HG03095 (cell line): ENCODE measurements around the gene IQCE.
A peak's percentile ranks its signal among the peaks of the same experiment; 100 is the strongest.

ENCODE experiments used
- ATAC-seq: cut with Tn5 transposase; IDR thresholded peaks from one replicate; pipeline ENCODE4 v1.9.1; 2021; ENCODE audit warnings: moderate library complexity; ENCODE audit not compliant: unreplicated experiment

The IQCE gene

DNA sequence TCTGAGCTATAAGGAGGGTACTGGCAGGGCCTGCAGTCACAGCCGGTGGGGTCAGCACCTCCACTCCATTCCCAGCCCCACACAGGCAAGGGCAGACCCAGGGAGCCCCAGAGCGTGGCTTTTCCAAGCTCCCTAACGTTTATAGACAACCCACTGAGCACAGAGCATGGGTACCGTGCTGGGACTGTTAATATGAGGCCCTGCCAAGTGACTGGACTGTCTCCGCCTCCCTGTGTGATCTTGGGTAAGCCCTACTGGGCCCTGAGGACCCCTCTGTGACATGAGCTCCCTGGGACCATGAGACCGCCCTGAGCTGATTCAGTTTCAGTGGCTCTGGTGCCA is 85.4 kb downstream of the IQCE start:
- ATAC-seq = no peak

DNA sequence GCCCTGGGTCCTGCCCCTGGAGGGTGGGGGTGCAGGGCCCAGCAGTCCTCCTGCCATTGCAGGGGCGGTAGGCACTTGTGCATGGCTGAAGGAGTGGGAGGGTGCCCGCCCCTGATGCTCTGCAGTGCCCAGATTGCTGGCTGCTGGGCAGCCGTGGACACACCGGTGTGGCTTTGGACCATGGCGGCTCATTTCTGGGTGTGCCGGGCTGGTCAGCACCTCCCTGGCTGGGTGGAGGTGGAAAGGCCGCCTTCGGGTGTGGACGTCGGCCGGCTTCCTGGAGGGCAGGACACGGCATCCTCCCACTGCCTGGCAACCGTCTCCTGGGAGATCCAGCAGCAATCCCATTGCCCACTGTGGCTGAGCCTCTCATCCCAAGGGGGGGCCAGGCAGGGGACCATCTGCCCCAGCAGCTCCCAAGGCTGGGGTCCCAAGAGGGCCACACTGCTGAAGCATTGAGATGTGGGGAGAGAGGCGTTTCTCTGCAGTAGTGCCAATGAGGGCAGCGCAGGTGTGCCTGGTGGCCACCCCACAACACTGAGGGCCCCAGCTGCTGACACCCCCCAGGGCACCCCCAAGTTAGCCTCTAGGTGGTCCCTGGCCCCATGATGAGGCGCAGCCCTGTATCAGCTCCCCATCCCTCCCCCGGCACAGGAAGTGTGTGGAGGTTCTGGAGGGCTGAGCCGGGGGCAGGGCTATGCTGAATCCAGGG is 85.9 kb downstream of the IQCE start:
- ATAC-seq = peak; percentile 15

GRCh38 chr7:2645274-2645868 is 86.6 kb downstream of the IQCE start:
- peak; percentile 49 for ATAC-seq

DNA sequence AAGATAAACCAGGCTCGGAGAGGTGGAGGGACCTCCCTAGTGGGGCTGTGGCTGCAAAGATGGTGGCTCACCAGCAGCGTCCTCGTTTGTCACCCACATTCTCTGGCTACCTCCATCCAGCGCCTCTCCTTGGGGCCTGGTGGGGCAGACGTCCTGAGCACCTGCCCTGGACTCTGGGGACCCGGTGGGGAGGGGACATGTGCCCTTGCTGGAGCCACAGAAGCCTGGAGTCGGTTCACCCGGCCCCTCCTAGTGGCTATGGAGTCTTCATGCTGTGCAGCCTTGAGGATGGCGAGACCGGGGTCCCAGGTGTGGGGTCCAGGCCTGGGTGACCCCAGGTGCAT is 87.5 kb downstream of the IQCE start:
- ATAC-seq = no peak

DNA sequence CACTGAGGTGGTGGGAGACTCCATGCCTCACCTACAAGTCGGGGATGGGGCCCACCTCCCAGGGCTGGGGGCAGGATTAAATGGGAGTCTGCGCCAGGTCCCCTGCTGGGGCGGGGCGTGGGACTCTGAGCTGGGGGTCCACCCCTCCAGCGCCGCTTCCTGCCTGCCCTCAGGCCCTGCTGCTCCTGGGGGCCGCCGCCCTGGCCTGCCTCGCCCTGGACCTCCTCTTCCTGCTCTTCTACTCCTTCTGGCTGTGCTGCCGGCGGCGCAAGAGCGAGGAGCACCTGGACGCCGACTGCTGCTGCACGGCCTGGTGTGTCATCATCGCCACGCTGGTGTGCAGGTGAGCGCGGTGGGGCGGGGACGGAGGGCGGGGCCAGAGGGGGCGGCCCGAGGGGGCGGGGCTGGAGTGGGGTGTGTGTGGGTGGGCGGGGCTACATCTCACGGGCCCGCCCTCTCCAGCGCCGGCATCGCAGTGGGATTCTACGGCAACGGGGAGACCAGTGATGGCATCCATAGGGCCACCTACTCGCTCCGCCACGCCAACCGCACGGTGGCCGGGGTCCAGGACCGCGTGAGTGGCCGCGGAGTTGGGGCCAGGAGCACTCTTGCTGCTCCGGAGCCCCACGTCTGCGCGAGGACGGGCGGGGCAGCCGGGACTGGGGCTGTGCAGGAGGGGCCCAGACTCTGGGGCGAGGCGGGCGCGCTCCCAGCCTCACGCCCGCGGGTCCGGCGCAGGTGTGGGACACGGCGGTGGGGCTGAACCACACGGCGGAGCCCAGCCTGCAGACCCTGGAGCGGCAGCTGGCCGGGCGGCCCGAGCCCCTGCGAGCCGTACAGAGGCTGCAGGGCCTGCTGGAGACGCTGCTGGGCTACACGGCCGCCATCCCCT is 88.1 kb downstream of the IQCE start:
- ATAC-seq = no peak

GRCh38 chr7:2647594-2648172 is 88.9 kb downstream of the IQCE start:
- no peak for ATAC-seq

DNA sequence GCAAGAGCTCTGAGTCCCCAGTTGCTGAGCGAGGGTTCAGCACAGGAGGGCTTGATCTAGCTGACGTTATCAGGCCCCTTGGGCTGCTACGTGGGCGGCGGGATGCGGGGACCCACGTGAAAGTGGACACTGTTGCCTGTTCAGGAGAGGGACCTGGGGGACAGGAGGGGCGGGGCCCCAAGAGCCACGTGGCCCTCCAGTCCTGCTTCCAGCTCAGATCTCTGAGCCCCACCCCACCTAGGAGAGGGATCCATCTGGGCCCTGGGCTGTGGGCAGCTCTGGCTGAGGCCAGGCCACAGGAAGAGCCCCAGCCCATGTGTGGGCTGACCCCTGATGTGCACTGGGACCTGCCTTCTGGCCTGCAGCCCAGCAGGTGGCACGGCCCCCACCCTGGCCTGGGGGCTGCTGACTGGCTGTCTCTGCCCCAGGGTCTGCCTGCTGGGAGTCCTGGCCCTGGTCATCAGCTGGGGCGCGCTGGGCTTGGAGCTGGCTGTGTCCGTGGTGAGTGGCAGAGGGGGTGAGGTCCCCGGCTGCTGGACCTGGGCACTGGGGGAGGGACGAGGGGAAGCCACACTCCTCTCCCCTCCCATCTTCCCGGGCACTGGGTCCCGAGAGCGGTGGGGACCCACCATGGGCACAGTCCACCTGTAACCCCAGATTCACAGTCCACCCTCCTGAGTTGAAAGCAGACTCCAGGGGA is 90.5 kb downstream of the IQCE start:
- no peak for ATAC-seq

GRCh38 chr7:2649991-2650390 is 91.2 kb downstream of the IQCE start:
- ATAC-seq = no peak

GRCh38 chr7:2650451-2650850 is 91.7 kb downstream of the IQCE start:
- no peak for ATAC-seq

- ATAC-seq = no peak
These were observed 92.6 kb downstream of the IQCE start for GRCh38 chr7:2651336-2651735.

DNA sequence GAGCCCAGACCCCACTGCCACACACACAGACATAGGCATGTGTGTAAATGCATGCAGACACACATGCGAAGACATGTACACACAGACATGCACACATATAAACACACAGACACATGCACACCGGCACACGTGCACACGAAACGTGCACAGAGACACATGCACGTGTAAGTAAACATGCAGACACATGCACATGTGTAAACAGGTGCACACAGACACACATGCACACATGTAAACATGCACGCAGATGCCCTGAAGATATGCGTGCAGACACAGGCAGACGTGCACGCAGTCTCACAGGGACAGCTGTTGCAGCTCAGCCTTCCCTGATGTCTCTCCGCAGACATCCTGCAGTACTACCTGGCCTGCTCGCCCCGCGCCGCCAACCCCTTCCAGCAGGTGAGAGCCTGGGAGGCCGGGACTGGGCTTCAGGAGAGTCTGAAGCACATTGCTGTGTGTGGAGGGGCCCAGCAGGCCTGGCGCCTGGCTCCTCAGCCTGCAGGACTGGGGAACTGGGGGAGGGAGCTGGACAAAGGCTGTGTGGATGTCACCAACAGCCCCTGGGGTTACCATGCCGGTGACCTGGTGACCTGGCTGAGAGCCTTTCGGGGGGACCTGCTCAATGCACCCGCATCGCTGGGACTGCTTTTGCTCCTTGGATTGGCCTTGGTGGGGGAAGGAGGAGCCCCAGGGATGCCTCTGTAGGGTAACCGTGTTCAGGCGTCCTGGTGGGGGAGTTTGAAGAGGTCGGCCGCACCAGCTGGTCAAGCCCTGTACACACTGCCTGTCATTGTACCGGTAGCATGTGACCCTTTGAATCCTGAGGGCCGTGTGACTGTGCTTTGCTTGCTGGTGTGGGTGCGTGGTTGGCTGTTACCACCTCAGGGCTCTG is 93.3 kb downstream of the IQCE start:
- ATAC-seq = no peak

DNA sequence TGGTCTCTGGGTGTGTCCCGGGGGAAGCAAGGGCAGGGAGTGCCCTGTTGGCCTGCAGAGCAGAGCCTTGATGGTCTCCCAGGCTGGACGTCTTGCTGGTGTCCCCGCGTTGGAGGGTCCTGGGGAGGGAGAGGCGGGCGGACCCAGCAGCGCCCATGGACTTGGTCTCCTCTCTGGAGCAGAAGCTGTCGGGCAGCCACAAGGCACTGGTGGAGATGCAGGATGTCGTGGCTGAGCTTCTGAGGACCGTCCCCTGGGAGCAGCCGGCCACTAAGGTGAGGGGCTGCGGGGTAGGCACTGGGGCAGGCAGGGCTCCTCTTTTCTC is 93.9 kb downstream of the IQCE start:
- ATAC-seq = no peak

DNA sequence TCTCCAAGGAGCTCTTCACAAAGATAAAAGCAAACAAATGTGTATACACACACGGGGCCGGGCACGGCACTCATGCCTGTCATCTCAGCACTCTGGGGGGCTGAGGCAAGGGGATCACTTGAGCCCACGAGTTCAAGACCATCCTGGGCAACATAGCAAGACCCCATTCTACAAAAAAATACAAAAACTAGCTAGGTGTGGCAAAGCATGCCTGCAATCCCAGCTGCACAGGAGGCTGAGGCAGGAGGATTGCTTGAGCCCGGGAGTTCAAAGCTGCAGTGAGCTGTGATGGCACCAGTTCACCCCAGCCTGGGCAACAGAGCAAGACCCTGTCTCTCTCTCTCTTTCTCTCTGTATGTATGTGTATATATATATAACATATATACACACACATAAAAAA is 95.3 kb downstream of the IQCE start:
- ATAC-seq = no peak

DNA sequence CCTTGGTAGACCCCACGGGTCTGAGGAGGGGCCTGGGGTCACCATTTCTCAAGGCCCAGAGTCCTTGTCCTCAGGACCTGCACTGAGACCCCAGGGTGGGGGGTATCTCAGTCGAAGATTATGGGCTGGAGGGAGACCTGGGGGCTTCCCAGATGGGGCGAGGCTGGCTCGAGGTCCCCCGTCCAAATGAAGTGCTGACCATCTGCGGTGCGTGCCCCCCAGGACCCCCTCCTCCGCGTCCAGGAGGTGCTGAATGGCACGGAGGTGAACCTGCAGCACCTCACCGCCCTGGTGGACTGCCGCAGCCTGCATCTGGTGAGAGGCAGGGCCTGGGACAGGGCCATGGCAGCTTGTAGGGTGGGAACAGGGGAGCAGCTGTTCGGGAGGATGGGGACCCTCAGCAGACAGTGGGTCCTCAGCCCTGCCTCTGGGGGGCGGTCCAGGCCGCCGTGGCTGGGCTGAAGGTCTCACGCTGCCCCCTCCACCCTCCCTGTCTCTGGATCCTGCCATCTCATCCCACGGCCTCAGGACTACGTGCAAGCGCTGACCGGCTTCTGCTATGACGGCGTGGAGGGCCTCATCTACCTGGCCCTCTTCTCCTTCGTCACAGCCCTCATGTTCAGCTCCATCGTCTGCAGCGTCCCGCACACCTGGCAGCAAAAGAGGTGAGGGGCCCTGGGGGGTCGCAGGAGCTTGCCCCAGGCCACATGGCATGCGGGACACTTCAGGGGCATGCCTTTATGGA is 97.3 kb downstream of the IQCE start:
- no peak for ATAC-seq

- ATAC-seq = no peak
These were observed 98.4 kb downstream of the IQCE start for GRCh38 chr7:2657208-2657607.

GRCh38 chr7:2657920-2658671 is 99.3 kb downstream of the IQCE start:
- no peak for ATAC-seq

DNA sequence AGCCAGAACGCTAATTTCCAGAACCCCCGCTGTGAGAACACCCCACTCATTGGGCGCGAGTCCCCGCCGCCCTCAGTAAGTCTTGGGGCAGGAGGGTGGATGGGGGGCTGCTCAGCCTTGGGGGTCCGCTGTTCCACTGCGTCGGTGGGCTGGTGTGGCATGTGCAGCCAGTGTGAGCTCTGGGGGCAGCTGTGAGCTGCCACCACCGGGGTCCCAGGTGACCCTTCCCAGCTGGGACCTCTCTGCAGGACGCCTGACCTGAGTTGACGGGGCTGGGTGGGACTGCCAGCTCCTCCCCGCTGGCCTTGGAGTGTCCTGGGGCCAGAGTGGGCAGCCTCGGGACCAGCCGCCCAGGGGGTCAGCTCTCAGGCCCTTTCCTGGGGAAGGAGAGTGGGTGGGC is 100.2 kb downstream of the IQCE start:
- no peak for ATAC-seq

DNA sequence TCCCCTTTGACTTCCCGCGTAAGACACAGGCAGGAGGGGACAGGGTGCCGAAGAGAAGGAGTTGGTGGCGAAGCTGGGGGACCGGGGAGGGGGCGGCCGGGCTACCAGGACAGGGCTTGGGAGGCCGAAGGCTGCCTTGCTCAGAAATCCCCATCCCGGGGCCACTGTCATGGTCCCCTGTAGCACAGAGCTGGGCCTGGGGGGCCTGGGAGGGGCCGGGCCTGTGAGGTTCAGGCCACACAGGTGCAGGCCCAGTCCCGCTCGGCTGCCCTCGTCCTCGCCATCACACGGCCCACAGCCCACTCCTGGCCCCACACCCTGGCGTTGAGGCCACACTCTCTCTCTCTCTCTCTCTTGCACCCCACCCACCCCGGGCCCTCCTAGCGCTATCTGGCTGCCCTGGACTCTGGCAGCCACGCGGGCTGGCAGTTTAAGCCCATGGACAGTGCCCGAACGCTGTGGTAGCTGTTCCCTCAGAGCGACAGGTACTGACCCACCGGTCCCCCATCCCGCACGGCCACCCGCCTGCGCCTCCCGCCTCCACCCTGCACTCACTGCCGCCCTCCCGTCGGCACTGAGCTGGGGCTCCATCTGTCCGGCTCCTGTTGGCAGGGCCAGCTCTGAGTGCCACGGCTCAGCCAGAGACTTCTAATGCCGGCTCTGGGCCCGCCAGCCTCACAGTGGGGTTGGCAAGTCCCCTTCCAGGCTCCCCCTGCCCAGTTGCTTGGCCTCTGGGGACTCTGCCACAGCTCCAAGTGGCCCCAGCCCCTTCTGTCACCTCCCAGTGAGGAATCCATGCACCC is 101.0 kb downstream of the IQCE start:
- ATAC-seq = no peak
